GM23338 (cell line): Measurements from ENCODE around the gene GPT2. TPM values are rescaled to one million over a fixed set of nuclear protein-coding genes. Genes with fewer than 3 reads are reported as not detected.

Experiments used
- ATAC-seq: fragments of 200-7000 bp; cut with Tn5 transposase; 3 replicates; pipeline ENCODE4 v1.9.1; 2020
- DNase-seq: peaks from one replicate; pipeline ENCODE4 v3.0.0-alpha.2; 2015; ENCODE audit warnings: low spot score
- H2AFZ ChIP-seq: fragments of 200-600 bp; sonication (generic); 2 replicates; pipeline ENCODE4 v1.8.0; 2016; ENCODE audit warnings: antibody characterized with exemption, mild to moderate bottlenecking, moderate library complexity
- H3F3A ChIP-seq: fragments of 200-600 bp; sonication (generic); replicated peaks from 2 replicates; pipeline ENCODE4 v1.8.0; 2017; ENCODE audit warnings: antibody characterized with exemption, mixed run types, low read depth
- H3K27ac ChIP-seq: fragments of 200-600 bp; sonication (generic); 2 replicates; pipeline ENCODE4 v1.6.1; 2016; ENCODE audit warnings: low read depth
- H3K27me3 ChIP-seq: fragments of 200-600 bp; sonication (generic); 2 replicates; pipeline ENCODE4 v1.8.0; 2016; ENCODE audit warnings: mild to moderate bottlenecking, mixed run types, moderate library complexity; ENCODE audit not compliant: insufficient read depth
- H3K36me3 ChIP-seq: fragments of 200-600 bp; sonication (generic); 2 replicates; pipeline ENCODE4 v1.8.0; 2016; ENCODE audit warnings: mild to moderate bottlenecking; ENCODE audit not compliant: insufficient read depth
- H3K4me1 ChIP-seq: fragments of 200-600 bp; sonication (generic); 2 replicates; pipeline ENCODE4 v1.8.0; 2016; ENCODE audit warnings: mild to moderate bottlenecking, moderate library complexity; ENCODE audit not compliant: insufficient read depth
- H3K4me2 ChIP-seq: fragments of 200-600 bp; sonication (generic); 2 replicates; pipeline ENCODE4 v1.7.1; 2017; ENCODE audit warnings: mixed run types
- H3K4me3 ChIP-seq: fragments of 200-600 bp; sonication (generic); 2 replicates; pipeline ENCODE4 v1.6.1; 2016; ENCODE audit warnings: mixed run types
- H3K79me2 ChIP-seq: fragments of 200-600 bp; sonication (generic); replicated peaks from 2 replicates; pipeline ENCODE4 v1.8.0; 2017; ENCODE audit warnings: mild to moderate bottlenecking; ENCODE audit not compliant: insufficient read depth
- H3K9me2 ChIP-seq: fragments of 200-600 bp; sonication (generic); 2 replicates; pipeline ENCODE4 v1.8.0; 2017; ENCODE audit not compliant: insufficient read depth
- H4K20me1 ChIP-seq: fragments of 200-600 bp; sonication (generic); replicated peaks from 2 replicates; pipeline ENCODE4 v1.8.0; 2017; ENCODE audit warnings: mild to moderate bottlenecking; ENCODE audit not compliant: insufficient read depth
- H3K27ac Mint-ChIP-seq: 2 replicates; pipeline ENCODE4 v1.8.0; 2020; ENCODE audit warnings: inconsistent platforms, mild to moderate bottlenecking, moderate library complexity, mixed read lengths
- H3K27me3 Mint-ChIP-seq: 3 replicates; pipeline ENCODE4 v1.8.0; 2022; ENCODE audit warnings: low read depth, mild to moderate bottlenecking, moderate library complexity, mixed read lengths, inconsistent platforms; ENCODE audit not compliant: insufficient read depth, poor library complexity
- H3K36me3 Mint-ChIP-seq: 3 replicates; pipeline ENCODE4 v1.8.0; 2021; ENCODE audit warnings: low read depth, mild to moderate bottlenecking, inconsistent platforms, moderate library complexity, mixed read lengths
- H3K4me1 Mint-ChIP-seq: 3 replicates; pipeline ENCODE4 v1.8.0; 2020; ENCODE audit warnings: mild to moderate bottlenecking, inconsistent platforms, mixed read lengths
- H3K4me3 Mint-ChIP-seq: 3 replicates; pipeline ENCODE4 v1.8.0; 2021; ENCODE audit warnings: moderate library complexity, mild to moderate bottlenecking, inconsistent platforms, mixed read lengths
- H3K9me3 Mint-ChIP-seq: 3 replicates; pipeline ENCODE4 v1.8.0; 2020; ENCODE audit warnings: moderate library complexity, mild to moderate bottlenecking, inconsistent platforms, mixed read lengths
- CREB1 ChIP-seq: fragments of 250-450 bp; sonication (Bioruptor Pico); IDR thresholded peaks from 2 replicates; pipeline ENCODE4 v1.5.0; 2020; ENCODE audit warnings: low read depth, mild to moderate bottlenecking, moderate library complexity
- EZH2phosphoT487 ChIP-seq: fragments of 200-600 bp; sonication (generic); IDR thresholded peaks from one replicate; pipeline ENCODE4 v1.8.1; 2018; ENCODE audit warnings: antibody characterized with exemption; ENCODE audit not compliant: unreplicated experiment
- NANOG ChIP-seq: IDR thresholded peaks from 2 replicates; pipeline ENCODE4 v1.6.1; 2016; ENCODE audit warnings: antibody characterized with exemption, borderline replicate concordance
- POLR2AphosphoS5 ChIP-seq: IDR thresholded peaks from 2 replicates; pipeline ENCODE4 v1.6.1; 2016; ENCODE audit warnings: antibody characterized with exemption, low read depth
- STAT1 ChIP-seq: IDR thresholded peaks from one replicate; pipeline ENCODE4 v1.6.1; 2016; ENCODE audit warnings: antibody characterized with exemption; ENCODE audit not compliant: unreplicated experiment
- ZNF114 ChIP-seq: fragments of 250-450 bp; sonication (Bioruptor Pico); IDR thresholded peaks from 2 replicates; pipeline ENCODE4 v1.5.0; 2020; ENCODE audit warnings: mild to moderate bottlenecking, moderate library complexity
- ZNF331 ChIP-seq: fragments of 250-450 bp; sonication (Bioruptor Pico); IDR thresholded peaks from 2 replicates; pipeline ENCODE4 v1.5.0; 2020; ENCODE audit warnings: low read depth, mild to moderate bottlenecking, moderate library complexity
- polyA plus RNA-seq: library from polyadenylated mRNA; unstranded; fragments of >200 nt; fragmentation: Nextera tagmentation; extraction: Ambion mirVana; gene quantifications from 2 replicates; pipeline ENCODE4 v1.2.1, GENCODE V29; 2016
- total RNA-seq: library from RNA; depleted of rRNA; stranded (reverse); fragments of >200 nt; shearing (Covaris generic); gene quantifications from 2 replicates; pipeline ENCODE4 v1.2.3, GENCODE V29; 2014
- TF ChIP-seq, protein P1 (sequence below): fragments of 250-450 bp; sonication (Bioruptor Pico); IDR thresholded peaks from 2 replicates; pipeline ENCODE4 v1.5.0; 2020; ENCODE audit warnings: mild to moderate bottlenecking, moderate library complexity
- TF ChIP-seq, protein P2 (sequence below): IDR thresholded peaks from one replicate; pipeline ENCODE4 v1.6.1; 2018; ENCODE audit warnings: antibody characterized with exemption; ENCODE audit not compliant: unreplicated experiment
- TF ChIP-seq, protein P3 (sequence below): IDR thresholded peaks from 2 replicates; pipeline ENCODE4 v1.6.1; 2016; ENCODE audit warnings: antibody characterized with exemption
- TF ChIP-seq, protein P4 (sequence below), 2 experiments: fragments of 200-600 bp in 1 of 2; sonication (generic) in 1 of 2; conservative IDR thresholded peaks; 2 replicates each; pipeline versions ENCODE4 v1.5.1 to v1.6.1; 2016 to 2017; ENCODE audit warnings: antibody characterized with exemption in 2 of 2, low read depth in 2 of 2, mild to moderate bottlenecking in 2 of 2, moderate library complexity in 1 of 2

The GPT2 gene
- total and polyA plus RNA-seq, 2 experiments from 2014 or later = 48.5 to 81.0 TPM

DNA sequence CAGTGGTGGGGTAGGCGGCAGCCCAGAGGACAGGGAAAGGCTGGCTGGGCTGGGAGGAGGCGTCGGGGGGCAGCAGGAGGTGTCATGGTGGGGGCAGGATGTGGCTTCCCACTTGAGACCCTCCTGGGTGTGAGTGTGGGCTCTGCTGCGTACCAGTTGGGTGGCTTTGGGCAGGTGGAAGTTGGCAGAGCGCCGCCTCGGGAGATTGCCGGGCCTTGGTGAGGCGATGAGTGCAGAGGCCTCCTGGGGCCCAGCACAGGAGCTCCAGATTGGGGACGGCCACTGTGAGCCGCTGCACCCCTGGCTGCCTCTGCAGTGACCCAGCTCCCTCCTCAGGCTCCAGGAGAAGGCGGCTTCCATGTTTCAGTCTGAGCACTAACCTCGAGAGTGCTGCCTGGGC lies 13.8 kb downstream of the GPT2 start:
- H2AFZ ChIP-seq = no peak overlapping the region
- H3K27me3 ChIP-seq = no peaks in the 10 kb centered on the region
- peaks cover 56% of the 10 kb centered on the region for H3K79me2 ChIP-seq
- ATAC-seq (no peak), DNase-seq (no peak)
- peaks cover 18% of the 10 kb centered on the region for H3K4me1 Mint-ChIP-seq
- no peaks in the 10 kb centered on the region; the same call in 1 of the 2 replicates for H3K36me3 ChIP-seq
- no peak overlapping the region for H3K4me2 ChIP-seq
- peaks cover 4% of the 10 kb centered on the region for H3K27me3 Mint-ChIP-seq
- TF ChIP-seq STAT1 (no peak), CREB1 (CRISPR knock-in tag) (no peak), NANOG (no peak), ZNF114 (CRISPR knock-in tag) (no peak), ZNF331 (CRISPR knock-in tag) (no peak), EZH2phosphoT487 (no peak), POLR2AphosphoS5 (no peak)
- TF ChIP-seq, protein P1, sequence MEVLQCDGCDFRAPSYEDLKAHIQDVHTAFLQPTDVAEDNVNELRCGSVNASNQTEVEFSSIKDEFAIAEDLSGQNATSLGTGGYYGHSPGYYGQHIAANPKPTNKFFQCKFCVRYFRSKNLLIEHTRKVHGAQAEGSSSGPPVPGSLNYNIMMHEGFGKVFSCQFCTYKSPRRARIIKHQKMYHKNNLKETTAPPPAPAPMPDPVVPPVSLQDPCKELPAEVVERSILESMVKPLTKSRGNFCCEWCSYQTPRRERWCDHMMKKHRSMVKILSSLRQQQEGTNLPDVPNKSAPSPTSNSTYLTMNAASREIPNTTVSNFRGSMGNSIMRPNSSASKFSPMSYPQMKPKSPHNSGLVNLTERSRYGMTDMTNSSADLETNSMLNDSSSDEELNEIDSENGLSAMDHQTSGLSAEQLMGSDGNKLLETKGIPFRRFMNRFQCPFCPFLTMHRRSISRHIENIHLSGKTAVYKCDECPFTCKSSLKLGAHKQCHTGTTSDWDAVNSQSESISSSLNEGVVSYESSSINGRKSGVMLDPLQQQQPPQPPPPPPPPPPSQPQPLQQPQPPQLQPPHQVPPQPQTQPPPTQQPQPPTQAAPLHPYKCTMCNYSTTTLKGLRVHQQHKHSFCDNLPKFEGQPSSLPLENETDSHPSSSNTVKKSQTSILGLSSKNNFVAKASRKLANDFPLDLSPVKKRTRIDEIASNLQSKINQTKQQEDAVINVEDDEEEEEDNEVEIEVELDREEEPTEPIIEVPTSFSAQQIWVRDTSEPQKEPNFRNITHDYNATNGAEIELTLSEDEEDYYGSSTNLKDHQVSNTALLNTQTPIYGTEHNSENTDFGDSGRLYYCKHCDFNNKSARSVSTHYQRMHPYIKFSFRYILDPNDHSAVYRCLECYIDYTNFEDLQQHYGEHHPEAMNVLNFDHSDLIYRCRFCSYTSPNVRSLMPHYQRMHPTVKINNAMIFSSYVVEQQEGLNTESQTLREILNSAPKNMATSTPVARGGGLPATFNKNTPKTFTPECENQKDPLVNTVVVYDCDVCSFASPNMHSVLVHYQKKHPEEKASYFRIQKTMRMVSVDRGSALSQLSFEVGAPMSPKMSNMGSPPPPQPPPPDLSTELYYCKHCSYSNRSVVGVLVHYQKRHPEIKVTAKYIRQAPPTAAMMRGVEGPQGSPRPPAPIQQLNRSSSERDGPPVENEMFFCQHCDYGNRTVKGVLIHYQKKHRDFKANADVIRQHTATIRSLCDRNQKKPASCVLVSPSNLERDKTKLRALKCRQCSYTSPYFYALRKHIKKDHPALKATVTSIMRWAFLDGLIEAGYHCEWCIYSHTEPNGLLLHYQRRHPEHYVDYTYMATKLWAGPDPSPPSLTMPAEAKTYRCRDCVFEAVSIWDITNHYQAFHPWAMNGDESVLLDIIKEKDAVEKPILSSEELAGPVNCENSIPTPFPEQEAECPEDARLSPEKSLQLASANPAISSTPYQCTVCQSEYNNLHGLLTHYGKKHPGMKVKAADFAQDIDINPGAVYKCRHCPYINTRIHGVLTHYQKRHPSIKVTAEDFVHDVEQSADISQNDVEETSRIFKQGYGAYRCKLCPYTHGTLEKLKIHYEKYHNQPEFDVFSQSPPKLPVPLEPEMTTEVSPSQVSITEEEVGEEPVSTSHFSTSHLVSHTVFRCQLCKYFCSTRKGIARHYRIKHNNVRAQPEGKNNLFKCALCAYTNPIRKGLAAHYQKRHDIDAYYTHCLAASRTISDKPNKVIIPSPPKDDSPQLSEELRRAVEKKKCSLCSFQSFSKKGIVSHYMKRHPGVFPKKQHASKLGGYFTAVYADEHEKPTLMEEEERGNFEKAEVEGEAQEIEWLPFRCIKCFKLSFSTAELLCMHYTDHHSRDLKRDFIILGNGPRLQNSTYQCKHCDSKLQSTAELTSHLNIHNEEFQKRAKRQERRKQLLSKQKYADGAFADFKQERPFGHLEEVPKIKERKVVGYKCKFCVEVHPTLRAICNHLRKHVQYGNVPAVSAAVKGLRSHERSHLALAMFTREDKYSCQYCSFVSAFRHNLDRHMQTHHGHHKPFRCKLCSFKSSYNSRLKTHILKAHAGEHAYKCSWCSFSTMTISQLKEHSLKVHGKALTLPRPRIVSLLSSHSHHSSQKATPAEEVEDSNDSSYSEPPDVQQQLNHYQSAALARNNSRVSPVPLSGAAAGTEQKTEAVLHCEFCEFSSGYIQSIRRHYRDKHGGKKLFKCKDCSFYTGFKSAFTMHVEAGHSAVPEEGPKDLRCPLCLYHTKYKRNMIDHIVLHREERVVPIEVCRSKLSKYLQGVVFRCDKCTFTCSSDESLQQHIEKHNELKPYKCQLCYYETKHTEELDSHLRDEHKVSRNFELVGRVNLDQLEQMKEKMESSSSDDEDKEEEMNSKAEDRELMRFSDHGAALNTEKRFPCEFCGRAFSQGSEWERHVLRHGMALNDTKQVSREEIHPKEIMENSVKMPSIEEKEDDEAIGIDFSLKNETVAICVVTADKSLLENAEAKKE (CRISPR knock-in tag) = no peak
- TF ChIP-seq, protein P2, sequence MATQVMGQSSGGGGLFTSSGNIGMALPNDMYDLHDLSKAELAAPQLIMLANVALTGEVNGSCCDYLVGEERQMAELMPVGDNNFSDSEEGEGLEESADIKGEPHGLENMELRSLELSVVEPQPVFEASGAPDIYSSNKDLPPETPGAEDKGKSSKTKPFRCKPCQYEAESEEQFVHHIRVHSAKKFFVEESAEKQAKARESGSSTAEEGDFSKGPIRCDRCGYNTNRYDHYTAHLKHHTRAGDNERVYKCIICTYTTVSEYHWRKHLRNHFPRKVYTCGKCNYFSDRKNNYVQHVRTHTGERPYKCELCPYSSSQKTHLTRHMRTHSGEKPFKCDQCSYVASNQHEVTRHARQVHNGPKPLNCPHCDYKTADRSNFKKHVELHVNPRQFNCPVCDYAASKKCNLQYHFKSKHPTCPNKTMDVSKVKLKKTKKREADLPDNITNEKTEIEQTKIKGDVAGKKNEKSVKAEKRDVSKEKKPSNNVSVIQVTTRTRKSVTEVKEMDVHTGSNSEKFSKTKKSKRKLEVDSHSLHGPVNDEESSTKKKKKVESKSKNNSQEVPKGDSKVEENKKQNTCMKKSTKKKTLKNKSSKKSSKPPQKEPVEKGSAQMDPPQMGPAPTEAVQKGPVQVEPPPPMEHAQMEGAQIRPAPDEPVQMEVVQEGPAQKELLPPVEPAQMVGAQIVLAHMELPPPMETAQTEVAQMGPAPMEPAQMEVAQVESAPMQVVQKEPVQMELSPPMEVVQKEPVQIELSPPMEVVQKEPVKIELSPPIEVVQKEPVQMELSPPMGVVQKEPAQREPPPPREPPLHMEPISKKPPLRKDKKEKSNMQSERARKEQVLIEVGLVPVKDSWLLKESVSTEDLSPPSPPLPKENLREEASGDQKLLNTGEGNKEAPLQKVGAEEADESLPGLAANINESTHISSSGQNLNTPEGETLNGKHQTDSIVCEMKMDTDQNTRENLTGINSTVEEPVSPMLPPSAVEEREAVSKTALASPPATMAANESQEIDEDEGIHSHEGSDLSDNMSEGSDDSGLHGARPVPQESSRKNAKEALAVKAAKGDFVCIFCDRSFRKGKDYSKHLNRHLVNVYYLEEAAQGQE = no peak
- TF ChIP-seq, protein P3, sequence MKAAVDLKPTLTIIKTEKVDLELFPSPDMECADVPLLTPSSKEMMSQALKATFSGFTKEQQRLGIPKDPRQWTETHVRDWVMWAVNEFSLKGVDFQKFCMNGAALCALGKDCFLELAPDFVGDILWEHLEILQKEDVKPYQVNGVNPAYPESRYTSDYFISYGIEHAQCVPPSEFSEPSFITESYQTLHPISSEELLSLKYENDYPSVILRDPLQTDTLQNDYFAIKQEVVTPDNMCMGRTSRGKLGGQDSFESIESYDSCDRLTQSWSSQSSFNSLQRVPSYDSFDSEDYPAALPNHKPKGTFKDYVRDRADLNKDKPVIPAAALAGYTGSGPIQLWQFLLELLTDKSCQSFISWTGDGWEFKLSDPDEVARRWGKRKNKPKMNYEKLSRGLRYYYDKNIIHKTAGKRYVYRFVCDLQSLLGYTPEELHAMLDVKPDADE = no peak
- TF ChIP-seq, protein P4, sequence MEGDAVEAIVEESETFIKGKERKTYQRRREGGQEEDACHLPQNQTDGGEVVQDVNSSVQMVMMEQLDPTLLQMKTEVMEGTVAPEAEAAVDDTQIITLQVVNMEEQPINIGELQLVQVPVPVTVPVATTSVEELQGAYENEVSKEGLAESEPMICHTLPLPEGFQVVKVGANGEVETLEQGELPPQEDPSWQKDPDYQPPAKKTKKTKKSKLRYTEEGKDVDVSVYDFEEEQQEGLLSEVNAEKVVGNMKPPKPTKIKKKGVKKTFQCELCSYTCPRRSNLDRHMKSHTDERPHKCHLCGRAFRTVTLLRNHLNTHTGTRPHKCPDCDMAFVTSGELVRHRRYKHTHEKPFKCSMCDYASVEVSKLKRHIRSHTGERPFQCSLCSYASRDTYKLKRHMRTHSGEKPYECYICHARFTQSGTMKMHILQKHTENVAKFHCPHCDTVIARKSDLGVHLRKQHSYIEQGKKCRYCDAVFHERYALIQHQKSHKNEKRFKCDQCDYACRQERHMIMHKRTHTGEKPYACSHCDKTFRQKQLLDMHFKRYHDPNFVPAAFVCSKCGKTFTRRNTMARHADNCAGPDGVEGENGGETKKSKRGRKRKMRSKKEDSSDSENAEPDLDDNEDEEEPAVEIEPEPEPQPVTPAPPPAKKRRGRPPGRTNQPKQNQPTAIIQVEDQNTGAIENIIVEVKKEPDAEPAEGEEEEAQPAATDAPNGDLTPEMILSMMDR (conservative IDR thresholded peaks at IDR 0.05; ENCODE audit: low read depth in 2 of 2) = no peak
- 0 out of 2 replicates have a peak overlapping the region, but pooled peaks have one; percentile 32 for H3K27ac ChIP-seq
- H3F3A ChIP-seq = 0 out of 2 replicates have a peak, but pooled peaks cover 12% of the 10 kb centered on the region
- H3K36me3 Mint-ChIP-seq = peaks cover 88% of the 10 kb centered on the region
- H3K4me3 ChIP-seq = no peak overlapping the region
- H3K9me3 Mint-ChIP-seq = no peaks in the 10 kb centered on the region; the same call in 2 of the 3 replicates
- no peak overlapping the region; the same call in 1 of the 2 replicates for H3K27ac Mint-ChIP-seq
- no peaks in the 10 kb centered on the region for H3K4me1 ChIP-seq
- no peaks in the 10 kb centered on the region for H3K9me2 ChIP-seq
- peaks cover 30% of the 10 kb centered on the region for H4K20me1 ChIP-seq
- H3K4me3 Mint-ChIP-seq = no peak overlapping the region
